Measurements from ENCODE around the gene AOPEP. TPM values are rescaled to one million over a fixed set of nuclear protein-coding genes. Genes with fewer than 3 reads are reported as not detected.

The AOPEP gene
- total and polyA plus RNA-seq, 8 donors = 73.9 to 407 (median 101) TPM

GRCh38 chr9:95058121-95058785 lies 331.8 kb downstream of the AOPEP start:
- WGBS, 5 donors = 50 to 63% (median 62%) methylated on average over 7 of the region's 7 CpGs
- H3K27me3 ChIP-seq = no peaks in the 10 kb centered on the region
- H3K36me3 ChIP-seq = peaks cover 15 to 28% (median 20%) of the 10 kb centered on the region in 4 donors
- H3K27ac ChIP-seq = peak overlapping the region; percentile 32 to 93 (median 86)
- H3K4me3 ChIP-seq = peak overlapping the region; percentile 8 to 30 (median 26)
- peaks cover 67 to 100% (median 88%) of the 10 kb centered on the region in 4 donors for H3K4me1 ChIP-seq
- TF ChIP-seq POLR2A (IDR thresholded peaks at IDR 0.05) (no peak), CTCF (IDR thresholded peaks at IDR 0.05) (no peak), EP300 (IDR thresholded peaks at IDR 0.05) (no peak), POLR2AphosphoS5 (IDR thresholded peaks at IDR 0.05) (no peak)
- peak in 1 of 2 donors; percentile 38 for DNase-seq
- intact Hi-C loops (cut with DNase I; ENCODE audit: low total_unique reads) = no loop called here
- no peaks in the 10 kb centered on the region for H3K9me3 ChIP-seq

DNA sequence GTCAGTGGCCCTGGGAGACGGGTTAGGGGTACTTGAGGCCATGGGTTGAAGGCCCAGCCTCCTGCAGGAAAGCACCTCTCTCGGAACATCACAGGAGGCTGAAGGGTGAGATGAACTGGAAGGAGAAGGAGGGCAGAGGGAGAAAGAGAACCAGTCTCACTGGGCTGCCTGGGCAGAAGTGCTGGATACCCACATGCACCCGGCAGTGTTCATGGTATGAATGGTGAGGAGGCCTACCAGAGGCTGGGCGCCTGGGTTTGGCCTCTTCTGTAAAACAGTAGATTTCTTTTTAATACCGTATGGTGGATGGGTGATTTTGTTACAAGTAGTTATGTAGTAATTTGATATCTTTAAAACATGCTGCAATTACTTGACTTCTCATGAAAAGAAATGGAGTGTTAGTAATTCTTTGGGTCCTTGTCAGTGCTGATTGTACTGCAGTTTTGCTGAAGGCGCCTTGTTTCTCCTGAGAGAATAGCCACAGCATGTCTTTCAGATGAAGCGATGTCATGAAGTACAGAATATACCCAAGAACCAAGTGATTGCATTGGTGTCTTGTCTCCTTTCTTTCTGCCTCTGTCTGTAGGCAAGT lies 332.4 kb downstream of the AOPEP start:
- TF ChIP-seq POLR2A (IDR thresholded peaks at IDR 0.05) (no peak), CTCF (IDR thresholded peaks at IDR 0.05) (no peak), POLR2AphosphoS5 (IDR thresholded peaks at IDR 0.05) (no peak), EP300 (IDR thresholded peaks at IDR 0.05) (no peak)
- H3K36me3 ChIP-seq = peaks cover 19 to 34% (median 26%) of the 10 kb centered on the region in 4 donors
- peaks cover 67 to 100% (median 91%) of the 10 kb centered on the region in 4 donors for H3K4me1 ChIP-seq
- WGBS, 5 donors = 69 to 75% (median 71%) methylated on average over 7 of the region's 7 CpGs
- no peak for DNase-seq
- H3K27ac ChIP-seq = peak overlapping the region; percentile 12 to 93 (median 86)
- no peaks in the 10 kb centered on the region for H3K27me3 ChIP-seq
- peak overlapping the region; percentile 5 to 30 (median 13) for H3K4me3 ChIP-seq
- no peaks in the 10 kb centered on the region for H3K9me3 ChIP-seq
- intact Hi-C loops (cut with DNase I; ENCODE audit: low total_unique reads) = no loop called here

GRCh38 chr9:95060234-95060633 lies 333.7 kb downstream of the AOPEP start:
- H3K27ac ChIP-seq = peak overlapping the region in 4 of 5 donors; percentile 80 to 93 (median 88)
- H3K27me3 ChIP-seq = no peaks in the 10 kb centered on the region
- TF ChIP-seq CTCF (IDR thresholded peaks at IDR 0.05) (no peak), POLR2AphosphoS5 (IDR thresholded peaks at IDR 0.05) (no peak), EP300 (IDR thresholded peaks at IDR 0.05) (no peak), POLR2A (IDR thresholded peaks at IDR 0.05) (no peak)
- peak overlapping the region in 1 of 4 donors; percentile 30 for H3K4me3 ChIP-seq
- no peaks in the 10 kb centered on the region for H3K9me3 ChIP-seq
- peaks cover 19 to 42% (median 30%) of the 10 kb centered on the region in 4 donors for H3K36me3 ChIP-seq
- peaks cover 78 to 100% (median 90%) of the 10 kb centered on the region in 4 donors for H3K4me1 ChIP-seq
- 19 to 37% (median 27%) methylated on average over 5 of the region's 5 CpGs for WGBS, 5 donors
- intact Hi-C loops (cut with DNase I; ENCODE audit: low total_unique reads) = no loop called here
- no peak for DNase-seq

DNA sequence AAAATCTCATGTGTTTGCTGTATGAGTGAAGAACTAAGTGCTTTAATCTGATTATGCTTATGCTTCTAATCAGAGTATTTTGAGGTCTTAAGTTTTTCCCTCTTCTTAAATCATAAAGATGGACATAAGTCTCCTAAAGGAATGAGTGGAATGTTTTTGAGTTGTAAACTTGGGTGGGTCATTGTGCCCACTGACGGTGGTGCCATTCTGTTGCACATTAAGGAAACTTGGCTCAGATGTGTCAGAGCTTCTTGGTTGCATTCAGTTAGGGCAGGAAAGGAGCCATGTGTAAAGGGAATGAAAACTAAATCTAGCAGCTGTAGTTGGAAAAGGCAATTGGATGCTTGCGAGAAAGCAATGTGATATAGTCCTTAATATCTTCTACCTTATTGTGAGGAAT lies 334.4 kb downstream of the AOPEP start:
- intact Hi-C loops (cut with DNase I; ENCODE audit: low total_unique reads) = no loop called here
- peaks cover 79 to 100% (median 90%) of the 10 kb centered on the region in 4 donors for H3K4me1 ChIP-seq
- no peaks in the 10 kb centered on the region for H3K9me3 ChIP-seq
- no peak overlapping the region for H3K4me3 ChIP-seq
- peaks cover 19 to 47% (median 30%) of the 10 kb centered on the region in 4 donors for H3K36me3 ChIP-seq
- TF ChIP-seq POLR2AphosphoS5 (IDR thresholded peaks at IDR 0.05) (no peak), EP300 (IDR thresholded peaks at IDR 0.05) (no peak), CTCF (IDR thresholded peaks at IDR 0.05) (no peak), POLR2A (IDR thresholded peaks at IDR 0.05) (no peak)
- H3K27ac ChIP-seq = peak overlapping the region in 3 of 5 donors; percentile 86 to 93 (median 91)
- H3K27me3 ChIP-seq = no peaks in the 10 kb centered on the region
- 51 to 69% (median 64%) methylated on average over 2 of the region's 2 CpGs for WGBS, 5 donors
- DNase-seq = no peak
